ENCODE results near the gene FAM118B. TPM values are rescaled to one million over a fixed set of nuclear protein-coding genes. Genes with fewer than 3 reads are reported as not detected.

The FAM118B gene
- total and polyA plus RNA-seq, 2 of the 8 experiments (the other 6 are each of a cell fraction or from before 2014, with no cell fraction given): 25.3 to 48.3 TPM

GRCh38 chr11:126165757-126166156 lies 45.8 kb upstream of the FAM118B start (continued):
- TF ChIP-seq USF2 (IDR thresholded peaks at IDR 0.05; ENCODE audit: low read length) (no peak), HDAC2 (IDR thresholded peaks at IDR 0.05; ENCODE audit: borderline replicate concordance in 1 of 2, low read depth in 2 of 2, low read length in 2 of 2) (no peak), SIN3A (conservative IDR thresholded peaks at IDR 0.05 in 1 of 2, IDR thresholded peaks at IDR 0.05 in 1 of 2; ENCODE audit: low read depth in 1 of 2, low read length in 2 of 2) (no peak), KDM1A (IDR thresholded peaks at IDR 0.05; ENCODE audit: borderline replicate concordance, low read length) (no peak)
